NCI-H128 (cell line): ENCODE results near the gene PPP2R5C.
"Not testable (repeated sequence)": the region's sequence is repeated elsewhere in the genome, so short reads cannot be mapped to it uniquely, and the experiment has no call there.

Experiments
- DNase-seq: peaks from one replicate; lab custom pipeline; 2025; ENCODE audit not compliant: unreplicated experiment; lab: John Stamatoyannopoulos, UW

PPP2R5C gene

DNA sequence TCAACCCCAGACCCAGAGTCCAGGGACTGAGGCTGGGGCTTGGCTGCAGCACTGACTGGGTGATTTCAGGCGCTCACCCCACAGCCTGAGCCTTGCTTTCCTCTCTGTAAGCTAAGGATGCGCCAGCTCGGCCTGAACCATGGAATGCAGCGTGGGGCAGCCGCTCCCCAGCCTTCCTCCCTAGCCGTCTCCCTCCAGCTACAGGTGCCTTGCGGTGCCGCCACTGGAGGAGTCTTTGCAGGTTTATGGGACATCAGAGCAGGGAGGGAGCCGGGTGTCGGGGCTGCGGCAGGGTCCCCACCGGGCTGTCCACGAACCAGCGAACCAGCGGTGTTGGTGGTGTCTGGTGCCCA, 19.4 kb downstream of the PPP2R5C start:
- DNase-seq: no peak

DNA sequence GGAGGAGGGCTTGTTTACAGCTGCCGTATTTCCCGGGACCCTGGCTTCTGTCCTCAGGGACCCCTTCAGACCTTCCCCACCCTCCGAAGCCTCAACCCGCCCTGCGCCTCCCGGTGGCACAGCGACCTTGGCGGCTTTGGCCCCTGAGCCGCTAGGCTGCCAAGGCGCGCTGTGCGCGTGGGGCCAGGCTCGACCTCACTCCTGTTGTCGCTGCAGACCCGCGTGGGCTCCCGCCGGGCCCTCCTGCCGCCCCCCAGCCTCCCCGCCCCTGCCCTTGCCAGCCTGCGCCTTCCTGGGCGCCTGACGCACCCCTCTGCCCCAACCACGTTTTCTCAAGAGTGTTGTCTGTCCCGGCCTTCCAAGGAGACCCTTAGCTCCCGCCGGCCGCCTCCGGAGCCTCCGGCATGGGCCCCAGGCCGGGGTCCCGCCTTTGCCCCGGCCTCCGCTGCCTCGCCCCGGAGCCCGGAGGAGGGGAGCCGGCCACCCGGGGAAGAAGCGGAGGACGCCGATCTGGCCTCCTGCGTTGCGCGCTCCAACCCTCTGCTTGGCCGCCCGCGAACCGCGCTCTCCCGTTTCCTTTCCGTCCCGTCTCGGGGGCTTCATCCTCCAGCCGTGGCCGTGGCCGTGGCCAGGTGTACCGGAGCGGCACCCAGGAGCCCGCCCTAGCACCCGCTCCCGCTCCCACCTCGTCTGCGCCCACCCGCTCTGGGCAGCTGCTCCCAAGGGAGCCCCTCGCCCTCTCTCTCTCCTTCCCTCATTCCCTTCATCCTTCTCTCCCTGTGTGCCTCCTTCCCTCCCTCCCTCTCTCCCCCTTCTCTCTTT, 19.9 kb downstream of the PPP2R5C start:
- no peak for DNase-seq

DNA sequence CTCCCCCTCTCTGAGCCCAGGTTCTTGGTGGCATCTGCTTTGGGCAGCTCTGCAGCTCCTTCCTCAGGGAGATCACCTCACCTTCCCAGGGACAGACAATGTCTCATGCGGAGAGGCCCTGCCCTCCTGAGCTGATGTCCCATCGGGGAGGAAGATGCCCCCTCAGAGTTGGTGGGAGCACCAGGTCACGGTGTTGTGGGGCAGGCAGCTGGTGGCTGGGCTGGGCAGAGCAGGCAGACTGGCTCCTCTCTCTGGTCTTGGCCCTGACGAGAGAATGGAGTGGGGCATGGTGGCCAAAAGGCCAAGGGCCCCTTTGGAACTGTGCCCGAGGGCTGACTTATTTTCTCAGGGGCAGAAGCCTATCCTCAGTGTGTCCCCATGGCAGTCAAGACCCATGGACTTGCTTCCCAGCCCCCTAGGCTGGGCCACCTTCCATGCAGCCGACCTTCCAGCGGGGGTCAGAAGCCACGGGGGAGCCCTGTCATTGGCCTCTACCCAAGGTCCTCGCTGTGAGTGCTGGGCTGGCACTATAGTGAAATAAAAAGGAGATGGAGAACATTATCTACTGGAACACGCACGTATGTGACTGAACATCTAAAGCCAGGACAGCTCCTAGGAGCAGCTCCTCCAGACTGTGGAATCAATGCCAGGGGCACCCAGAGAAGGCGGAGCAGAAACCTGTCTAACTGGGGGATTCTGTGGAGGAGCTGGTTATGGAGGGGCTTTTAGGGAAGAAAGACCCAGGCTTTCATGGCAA, 21.9 kb downstream of the PPP2R5C start:
- no peak for DNase-seq

DNA sequence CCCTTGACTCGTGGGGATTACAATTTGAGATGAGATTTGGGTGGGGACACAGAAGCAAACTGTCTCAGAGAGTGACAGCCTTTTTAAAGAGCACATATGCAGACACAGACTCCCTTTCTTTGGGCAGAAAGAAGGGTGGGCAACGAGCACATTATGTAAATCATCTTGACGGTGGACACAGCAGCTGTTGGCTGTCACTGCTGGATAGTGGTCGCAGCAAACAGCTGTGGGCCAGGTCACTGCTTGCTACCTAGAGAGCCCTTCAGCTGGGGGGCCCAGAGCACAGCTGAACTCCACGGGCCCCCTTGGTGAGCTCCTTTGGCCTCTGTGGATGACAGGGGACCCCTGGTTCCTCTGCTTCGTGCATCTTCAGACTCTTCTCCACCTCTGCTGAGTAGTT, 23.1 kb downstream of the PPP2R5C start:
- DNase-seq: no peak

DNA sequence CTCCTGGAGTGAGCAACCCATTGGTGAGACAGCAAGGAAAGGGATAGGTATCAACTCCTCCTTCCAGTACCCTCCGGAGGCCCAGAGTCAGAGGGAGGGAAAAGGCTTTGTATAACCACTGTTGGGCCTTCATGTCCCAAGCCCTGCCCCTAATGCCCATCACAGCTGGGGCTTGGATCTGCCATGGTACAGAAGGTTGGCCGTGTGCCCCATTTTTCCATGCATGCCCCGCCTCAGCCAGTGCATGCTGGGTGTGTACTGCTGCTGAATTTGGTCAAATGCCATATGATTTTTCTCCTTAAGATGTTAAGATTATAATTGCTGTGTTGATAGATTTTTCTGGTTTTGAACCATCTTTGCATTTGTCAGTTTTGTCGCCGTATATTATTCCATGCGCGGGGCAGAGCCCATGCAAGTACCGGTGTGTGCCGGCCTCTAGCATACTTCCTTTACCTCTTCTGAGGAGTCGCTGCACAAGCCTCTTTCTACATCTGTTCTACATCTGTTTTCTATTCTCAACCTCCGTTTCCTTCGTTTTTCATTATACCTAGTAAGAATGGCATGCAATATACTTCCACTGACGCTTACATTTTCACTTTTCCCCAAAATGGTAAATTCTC, 26.6 kb downstream of the PPP2R5C start:
- no peak for DNase-seq

DNA sequence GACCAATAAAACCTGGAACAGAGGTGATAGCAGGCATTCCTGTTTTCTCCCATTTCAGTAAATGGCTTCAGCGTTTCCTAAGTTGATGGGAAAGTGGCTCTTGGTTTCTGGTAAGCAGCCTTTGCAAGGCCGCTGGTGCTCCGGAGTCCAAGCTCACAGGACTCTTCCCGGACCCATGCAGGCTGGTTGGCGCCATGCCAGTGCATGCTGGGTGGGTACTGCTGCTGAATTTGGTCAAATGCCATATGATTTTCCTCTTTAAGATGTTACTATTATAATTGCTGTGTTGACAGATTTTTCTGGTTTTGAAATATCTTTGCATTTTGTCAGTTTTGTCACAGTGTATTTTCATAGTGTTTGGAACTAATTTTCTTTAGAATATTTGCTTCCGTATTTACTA, 27.7 kb downstream of the PPP2R5C start:
- DNase-seq: no peak

- DNase-seq: no peak
Observed at GRCh38 chr14:101790232-101790631, 28.7 kb downstream of the PPP2R5C start.

DNA sequence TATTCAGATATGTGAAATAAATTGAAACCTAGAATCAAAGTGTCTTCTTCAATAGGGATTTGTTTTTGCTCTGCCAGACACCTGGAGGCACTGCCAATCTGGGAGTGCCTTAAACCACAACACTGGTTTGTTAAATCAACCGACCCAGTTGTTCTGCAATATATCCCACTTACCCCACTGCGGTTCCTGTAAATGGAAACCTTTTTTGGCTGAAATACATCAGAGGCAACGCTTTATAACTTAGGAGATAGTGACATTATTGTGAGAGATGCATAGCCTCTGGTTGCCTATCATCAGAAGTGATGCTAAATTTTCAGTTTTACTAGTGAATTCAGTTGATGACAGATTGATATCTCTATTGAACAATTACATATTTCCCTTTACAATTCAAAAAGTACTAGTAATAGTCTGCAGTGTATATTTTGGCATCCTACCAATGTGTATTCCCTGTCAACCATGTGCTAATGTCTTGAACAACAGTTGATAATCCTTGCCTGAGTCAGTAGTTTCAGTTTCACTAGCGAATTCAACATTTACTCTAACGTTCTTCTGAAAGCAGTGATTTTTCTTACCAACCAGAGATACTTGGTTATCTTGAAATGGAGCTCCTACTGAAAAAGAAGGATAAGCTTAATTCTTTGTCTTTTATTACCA, 30.5 kb downstream of the PPP2R5C start:
- DNase-seq: no peak

GRCh38 chr14:101796016-101796415, 34.5 kb downstream of the PPP2R5C start:
- no peak for DNase-seq

DNA sequence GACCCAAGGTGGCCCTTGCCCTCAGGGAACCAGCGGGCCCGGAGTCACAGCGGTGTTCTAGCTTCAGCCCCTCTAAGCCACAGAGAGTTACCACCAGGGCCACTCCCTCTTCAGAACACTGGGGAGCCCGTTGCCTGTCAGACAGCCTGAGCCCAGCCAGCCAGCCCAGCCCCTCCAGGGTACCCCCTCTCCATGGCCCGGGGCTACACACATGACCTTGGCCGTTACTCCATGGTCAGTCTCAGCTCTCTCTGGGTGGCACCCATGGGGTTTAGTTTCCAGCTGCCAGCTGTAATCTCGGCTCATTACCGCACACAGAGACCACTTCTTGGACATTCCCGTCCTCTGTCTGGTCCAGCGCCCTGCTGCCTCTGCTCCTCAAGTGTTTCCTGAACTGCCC, 35.0 kb downstream of the PPP2R5C start:
- no peak for DNase-seq

GRCh38 chr14:101797856-101798255, 36.3 kb downstream of the PPP2R5C start:
- no peak for DNase-seq

DNA sequence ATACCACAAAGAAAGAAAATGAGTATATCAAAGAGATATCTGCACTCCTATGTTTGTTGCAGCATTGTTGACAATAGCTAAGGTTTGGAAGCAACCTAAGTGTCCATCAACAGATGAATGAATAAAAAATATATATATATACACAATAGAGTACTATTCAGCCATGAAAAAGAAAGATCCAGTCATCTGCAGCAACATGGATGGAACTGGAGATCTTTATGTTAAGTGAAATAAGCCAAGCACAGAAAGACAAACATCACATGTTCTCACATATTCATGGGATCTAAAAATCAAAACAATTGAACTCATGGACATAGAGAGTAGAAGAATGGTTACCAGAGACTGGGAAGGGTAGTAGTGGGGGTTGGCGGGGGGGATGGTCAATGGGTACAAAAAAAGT, 42.9 kb downstream of the PPP2R5C start:
- not testable (repeated sequence) for DNase-seq

DNA sequence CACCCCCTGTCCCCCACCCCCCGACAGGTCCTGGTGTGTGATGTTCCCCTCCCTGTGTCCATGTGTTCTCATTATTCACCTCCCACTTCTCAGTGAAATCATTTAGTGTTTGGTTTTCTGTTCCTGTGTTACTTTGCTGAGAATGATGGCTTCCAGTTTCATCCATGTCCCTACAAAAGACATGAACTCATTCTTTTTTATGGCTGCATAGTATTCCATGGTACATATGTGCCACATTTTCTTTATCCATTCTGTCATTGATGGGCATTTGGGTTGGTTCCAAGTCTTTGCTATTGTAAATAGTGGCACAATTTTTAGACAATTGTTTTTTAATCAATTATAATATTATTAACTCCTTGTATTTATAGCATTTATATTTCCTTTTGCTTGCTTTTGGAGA, 44.7 kb downstream of the PPP2R5C start:
- DNase-seq: not testable (repeated sequence)

GRCh38 chr14:101808020-101808641, 46.6 kb downstream of the PPP2R5C start:
- DNase-seq: no peak

DNA sequence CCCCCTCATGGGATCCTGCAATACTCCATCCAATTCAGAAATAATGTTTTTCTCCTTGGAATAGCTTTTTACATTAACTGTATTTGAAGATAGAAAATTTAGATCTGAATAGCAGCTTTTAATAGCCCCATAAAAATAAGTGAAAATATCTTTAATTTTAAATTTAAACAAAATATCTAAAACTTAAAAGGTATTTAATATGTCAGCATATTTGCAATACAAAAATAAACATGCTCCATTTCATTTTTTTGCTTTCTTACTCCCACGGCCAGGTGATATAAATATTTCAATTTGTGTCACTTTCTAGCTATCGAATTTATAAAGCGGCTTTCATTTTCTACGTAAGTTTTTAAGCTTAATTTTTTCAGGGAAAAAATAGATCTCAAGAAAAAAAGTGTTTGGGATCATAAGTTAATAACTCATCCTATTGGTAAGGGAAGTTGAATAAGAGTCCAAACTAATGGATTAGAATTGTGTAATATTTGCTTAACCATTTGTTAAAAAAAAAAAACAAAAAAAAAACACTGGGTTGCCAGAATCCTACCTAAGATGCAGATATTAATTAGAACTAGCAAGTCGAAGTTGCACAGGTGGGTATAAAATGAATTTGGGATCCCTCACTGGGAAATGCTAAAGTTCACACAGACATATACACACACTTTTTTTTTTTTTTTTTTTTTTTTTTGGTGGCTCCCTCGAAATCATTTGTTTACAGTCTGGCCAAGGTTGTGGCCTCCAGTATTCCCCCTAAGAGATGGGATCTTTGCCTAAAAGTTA, 47.6 kb downstream of the PPP2R5C start:
- DNase-seq: no peak

DNA sequence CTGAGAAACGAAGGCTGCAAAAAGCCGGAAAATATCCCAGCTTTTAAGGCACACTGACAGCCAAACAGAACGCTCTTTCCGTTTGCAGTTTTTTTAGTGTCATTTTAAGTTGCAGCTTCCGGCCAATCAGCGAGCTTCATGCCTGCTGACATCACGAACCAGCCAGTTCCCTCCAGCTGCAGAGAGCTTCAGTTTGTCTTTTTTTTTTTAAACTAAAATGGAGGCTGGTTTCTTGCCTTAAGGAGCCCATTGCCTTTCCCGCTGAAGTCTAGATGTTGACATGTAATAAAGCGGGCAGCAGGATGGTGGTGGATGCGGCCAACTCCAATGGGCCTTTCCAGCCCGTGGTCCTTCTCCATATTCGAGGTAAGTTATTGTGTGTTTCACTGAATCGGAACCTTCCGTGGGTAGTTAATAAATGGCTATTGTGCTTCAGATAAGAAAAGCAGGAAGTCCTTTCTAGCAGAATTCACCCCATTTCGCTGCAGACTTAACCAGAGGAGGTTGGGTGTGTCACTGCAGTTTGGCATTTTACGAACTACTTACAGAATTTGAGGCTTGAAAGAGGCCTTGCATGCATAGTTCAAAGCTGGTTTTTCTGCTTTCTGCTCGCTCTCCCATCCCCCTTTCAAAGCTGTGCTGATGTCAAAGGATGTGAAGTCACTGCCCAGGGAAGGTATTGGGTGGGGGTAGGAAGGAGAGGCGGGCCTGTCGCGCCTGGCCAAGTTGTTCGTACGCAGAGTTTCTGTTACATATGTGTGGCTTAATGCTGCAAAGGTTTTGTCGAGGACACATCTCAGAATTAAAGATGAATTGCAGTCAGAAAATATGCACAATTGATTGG, 48.4 kb downstream of the PPP2R5C start:
- peak; percentile 80 for DNase-seq

- DNase-seq: no peak
Observed at GRCh38 chr14:101810897-101811621, 49.5 kb downstream of the PPP2R5C start.

DNA sequence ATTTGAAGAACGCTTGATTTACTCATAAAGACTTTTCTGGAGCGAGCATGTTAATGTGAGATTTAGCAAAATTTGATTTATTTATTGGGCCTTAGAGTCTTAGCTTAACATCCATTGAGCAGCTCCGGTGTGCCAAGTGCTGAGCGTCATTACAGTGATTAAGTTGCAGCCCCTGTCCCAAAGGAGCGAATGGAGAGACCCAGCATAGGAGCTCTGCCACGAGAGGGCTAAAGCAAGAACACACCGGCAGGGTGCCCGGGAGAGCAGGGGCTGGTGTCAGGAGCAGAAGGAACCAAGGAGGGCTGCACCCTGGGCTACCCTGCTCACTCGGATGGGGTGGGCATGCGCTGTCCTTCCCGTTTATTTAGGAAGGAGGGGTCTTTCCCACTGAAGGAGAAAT, 50.6 kb downstream of the PPP2R5C start:
- no peak for DNase-seq
